K562 (cell line): Measurements from ENCODE around the gene TRIP12. TPM values are rescaled to one million over a fixed set of nuclear protein-coding genes. Genes with fewer than 3 reads are reported as not detected.

ENCODE experiments used
- NCOA1 ChIP-seq: fragments of 450-650 bp; IDR thresholded peaks from 2 replicates; pipeline ENCODE4 v1.6.1; 2016; ENCODE audit warnings: low read depth
- PTTG1 ChIP-seq: fragments of 450-650 bp; IDR thresholded peaks from 2 replicates; pipeline ENCODE4 v1.6.1; 2016; ENCODE audit warnings: low read depth, mild to moderate bottlenecking, missing genetic modification characterization, missing compliant biosample characterization
- ZNF318 ChIP-seq, 2 experiments: fragments of 450-650 bp; IDR thresholded peaks; 2 replicates each; pipeline ENCODE4 v1.6.1; 2016; ENCODE audit warnings: mild to moderate bottlenecking in 2 of 2, borderline replicate concordance in 1 of 2, low read depth in 1 of 2, moderate library complexity in 1 of 2
- ZNF324 ChIP-seq: fragments of 250-450 bp; sonication (Bioruptor Pico); IDR thresholded peaks from 2 replicates; pipeline ENCODE4 v1.4.0; 2020; ENCODE audit warnings: mild to moderate bottlenecking
- polyA plus RNA-seq, 8 experiments: library from polyadenylated mRNA; depleted of rRNA in 4 of 8; stranded (reverse) in 5 of 8; unstranded in 3 of 8; fragments of >200 nt; fragmentation: Nextera tagmentation in 2 of 8; fragmentation: Illumina TruSeq in 1 of 8; extraction: Ambion mirVana in 2 of 8; extraction: Trizol in 1 of 8; gene quantifications; 2 replicates each; pipeline versions ENCODE4 v1.2.1 to v1.2.3, GENCODE V29; 2011 to 2014; ENCODE audit warnings: inconsistent platforms in 1 of 8, missing spikeins in 1 of 8
- total RNA-seq, 7 experiments: library from RNA; depleted of rRNA in 6 of 7; stranded (reverse); fragments of >200 nt in 6 of 7; fragmentation: Illumina TruSeq in 2 of 7; extraction: Trizol in 2 of 7; gene quantifications; 2 replicates each; pipeline versions ENCODE4 v1.2.1 to v1.2.3, GENCODE V29; 2011 to 2021; ENCODE audit warnings: low replicate concordance in 1 of 7
- TF ChIP-seq, protein P1 (sequence below): IDR thresholded peaks from 2 replicates; pipeline ENCODE4 v1.6.1; 2016; ENCODE audit warnings: missing genetic modification characterization, missing compliant biosample characterization
- TF ChIP-seq, protein P2 (sequence below): fragments of 450-650 bp; IDR thresholded peaks from 2 replicates; pipeline ENCODE4 v1.6.1; 2016

Gene TRIP12
- total and polyA plus RNA-seq, 9 of the 15 experiments (the other 6 are each of a cell fraction or from before 2014, with no cell fraction given): 15.2 to 131 (median 80.1) TPM

DNA sequence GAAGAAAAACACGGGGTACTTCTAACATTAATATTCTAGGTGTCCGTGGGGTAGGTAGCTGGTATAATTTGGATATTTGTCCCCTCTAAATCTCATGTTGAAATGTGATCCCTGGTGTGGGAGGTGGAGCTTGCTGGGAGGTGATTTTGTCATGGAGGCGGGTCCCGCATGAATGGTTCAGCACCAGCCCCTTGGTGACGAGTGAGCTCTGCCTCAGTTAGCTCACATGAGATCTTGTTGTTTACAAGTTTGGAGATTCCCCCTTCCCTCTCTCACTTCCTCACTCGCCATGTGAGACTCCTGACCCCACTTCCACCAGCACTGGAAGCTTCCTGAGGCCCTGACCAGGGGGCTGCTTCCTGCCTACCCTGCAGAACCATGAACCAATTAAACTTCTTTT is 172.0 kb downstream of the TRIP12 start (continued):
- TF ChIP-seq ZNF318 (IDR thresholded peaks at IDR 0.05; ENCODE audit: borderline replicate concordance in 1 of 2, low read depth in 1 of 2) (no peak), NCOA1 (no peak), PTTG1 (tag) (no peak), ZNF324 (CRISPR knock-in tag) (no peak)
- TF ChIP-seq, protein P1, sequence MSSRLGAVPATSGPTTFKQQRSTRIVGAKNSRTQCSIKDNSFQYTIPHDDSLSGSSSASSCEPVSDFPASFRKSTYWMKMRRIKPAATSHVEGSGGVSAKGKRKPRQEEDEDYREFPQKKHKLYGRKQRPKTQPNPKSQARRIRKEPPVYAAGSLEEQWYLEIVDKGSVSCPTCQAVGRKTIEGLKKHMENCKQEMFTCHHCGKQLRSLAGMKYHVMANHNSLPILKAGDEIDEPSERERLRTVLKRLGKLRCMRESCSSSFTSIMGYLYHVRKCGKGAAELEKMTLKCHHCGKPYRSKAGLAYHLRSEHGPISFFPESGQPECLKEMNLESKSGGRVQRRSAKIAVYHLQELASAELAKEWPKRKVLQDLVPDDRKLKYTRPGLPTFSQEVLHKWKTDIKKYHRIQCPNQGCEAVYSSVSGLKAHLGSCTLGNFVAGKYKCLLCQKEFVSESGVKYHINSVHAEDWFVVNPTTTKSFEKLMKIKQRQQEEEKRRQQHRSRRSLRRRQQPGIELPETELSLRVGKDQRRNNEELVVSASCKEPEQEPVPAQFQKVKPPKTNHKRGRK (tag): no peak
- TF ChIP-seq, protein P2, sequence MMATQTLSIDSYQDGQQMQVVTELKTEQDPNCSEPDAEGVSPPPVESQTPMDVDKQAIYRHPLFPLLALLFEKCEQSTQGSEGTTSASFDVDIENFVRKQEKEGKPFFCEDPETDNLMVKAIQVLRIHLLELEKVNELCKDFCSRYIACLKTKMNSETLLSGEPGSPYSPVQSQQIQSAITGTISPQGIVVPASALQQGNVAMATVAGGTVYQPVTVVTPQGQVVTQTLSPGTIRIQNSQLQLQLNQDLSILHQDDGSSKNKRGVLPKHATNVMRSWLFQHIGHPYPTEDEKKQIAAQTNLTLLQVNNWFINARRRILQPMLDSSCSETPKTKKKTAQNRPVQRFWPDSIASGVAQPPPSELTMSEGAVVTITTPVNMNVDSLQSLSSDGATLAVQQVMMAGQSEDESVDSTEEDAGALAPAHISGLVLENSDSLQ: no peak
- TF ChIP-seq, all 486 proteins: peak for 0
